K562 (cell line): ENCODE data around the gene ATP2A3. TPM values are rescaled to one million over a fixed set of nuclear protein-coding genes. Genes with fewer than 3 reads are reported as not detected.

Experiments
- CHD4 ChIP-seq: fragments of 200-600 bp; sonication (generic); IDR thresholded peaks from 3 replicates; pipeline ENCODE4 v1.6.1; 2012; ENCODE audit warnings: low read depth, mild to moderate bottlenecking, mixed read lengths, low read length, inconsistent platforms; ENCODE audit not compliant: insufficient read depth, insufficient replicate concordance, poor library complexity, severe bottlenecking
- GTF2A2 ChIP-seq: IDR thresholded peaks from 2 replicates; pipeline ENCODE4 v1.6.1; 2016; ENCODE audit warnings: mild to moderate bottlenecking, missing genetic modification characterization, missing compliant biosample characterization
- HDAC3 ChIP-seq: fragments of 450-650 bp; IDR thresholded peaks from 2 replicates; pipeline ENCODE4 v1.6.1; 2018; ENCODE audit warnings: borderline replicate concordance, mild to moderate bottlenecking, moderate library complexity; ENCODE audit not compliant: partially characterized antibody
- HDAC6 ChIP-seq: IDR thresholded peaks from 2 replicates; pipeline ENCODE4 v1.6.1; 2012; ENCODE audit warnings: low read depth, mild to moderate bottlenecking, control low read depth, inconsistent platforms, low read length, moderate library complexity
- IFI16 ChIP-seq: fragments of 250-450 bp; sonication (Bioruptor Pico); IDR thresholded peaks from 2 replicates; pipeline ENCODE4 v2.1.2; 2022; ENCODE audit warnings: mild to moderate bottlenecking, inconsistent platforms
- JUND ChIP-seq, 2 experiments: IDR thresholded peaks; 2 replicates in 1 of 2; 3 replicates in 1 of 2; pipeline ENCODE4 v1.6.1; 2011; ENCODE audit warnings: borderline replicate concordance in 2 of 2, low read depth in 2 of 2, low read length in 2 of 2, improper control_type of control experiment in 1 of 2, missing biosample characterization in 1 of 2, missing genetic modification characterization in 1 of 2, missing genetic modification reagents in 1 of 2
- KAT2B ChIP-seq: IDR thresholded peaks from one replicate; pipeline ENCODE4 v1.6.1; 2012; ENCODE audit warnings: low read depth, mild to moderate bottlenecking, control low read depth, inconsistent platforms, low read length, moderate library complexity
- KLF13 ChIP-seq: fragments of 450-650 bp; IDR thresholded peaks from 2 replicates; pipeline ENCODE4 v1.6.1; 2016; ENCODE audit warnings: missing genetic modification characterization, low read depth, mild to moderate bottlenecking, missing compliant biosample characterization, moderate library complexity, borderline replicate concordance
- LARP7 ChIP-seq: fragments of 450-650 bp; IDR thresholded peaks from 2 replicates; pipeline ENCODE4 v1.6.1; 2016
- LCOR ChIP-seq: sonication (generic); formaldehyde crosslinking; IDR thresholded peaks from 2 replicates; pipeline ENCODE4 v1.8.0; 2022; ENCODE audit warnings: mild to moderate bottlenecking, missing genetic modification reagents
- NUFIP1 ChIP-seq: fragments of 450-650 bp; IDR thresholded peaks from 2 replicates; pipeline ENCODE4 v1.6.1; 2018; ENCODE audit not compliant: partially characterized antibody
- RBM15 ChIP-seq: fragments of 200-400 bp; formaldehyde crosslinking; IDR thresholded peaks from 2 replicates; pipeline ENCODE4 v1.6.1; 2018; ENCODE audit warnings: mild to moderate bottlenecking, low read length, moderate library complexity; ENCODE audit not compliant: insufficient read depth
- TEAD1 ChIP-seq, 2 experiments: fragments of 450-650 bp in 1 of 2; sonication (generic) in 1 of 2; formaldehyde crosslinking; IDR thresholded peaks; 2 replicates each; pipeline versions ENCODE4 v1.4.0 to v1.8.0; 2020 to 2022; ENCODE audit warnings: mild to moderate bottlenecking in 2 of 2, missing genetic modification reagents in 1 of 2
- ZNF280A ChIP-seq: fragments of 450-650 bp; IDR thresholded peaks from 2 replicates; pipeline ENCODE4 v1.6.1; 2018; ENCODE audit warnings: mild to moderate bottlenecking, low read depth; ENCODE audit not compliant: partially characterized antibody
- ZNF316 ChIP-seq: fragments of 450-650 bp; IDR thresholded peaks from 2 replicates; pipeline ENCODE4 v1.6.1; 2016
- ZNF384 ChIP-seq: IDR thresholded peaks from 2 replicates; pipeline ENCODE4 v1.6.1; 2012; ENCODE audit warnings: low read depth, low read length, improper control_type of control experiment
- ZNF407 ChIP-seq: fragments of 450-650 bp; IDR thresholded peaks from 2 replicates; pipeline ENCODE4 v1.6.1; 2016; ENCODE audit warnings: low read depth
- polyA plus RNA-seq, 8 experiments: library from polyadenylated mRNA; depleted of rRNA in 4 of 8; stranded (reverse) in 5 of 8; unstranded in 3 of 8; fragments of >200 nt; fragmentation: Nextera tagmentation in 2 of 8; fragmentation: Illumina TruSeq in 1 of 8; extraction: Ambion mirVana in 2 of 8; extraction: Trizol in 1 of 8; gene quantifications; 2 replicates each; pipeline versions ENCODE4 v1.2.1 to v1.2.3, GENCODE V29; 2011 to 2014; ENCODE audit warnings: inconsistent platforms in 1 of 8, missing spikeins in 1 of 8
- total RNA-seq, 7 experiments: library from RNA; depleted of rRNA in 6 of 7; stranded (reverse); fragments of >200 nt in 6 of 7; fragmentation: Illumina TruSeq in 2 of 7; extraction: Trizol in 2 of 7; gene quantifications; 2 replicates each; pipeline versions ENCODE4 v1.2.1 to v1.2.3, GENCODE V29; 2011 to 2021; ENCODE audit warnings: low replicate concordance in 1 of 7

ATP2A3 gene
- total and polyA plus RNA-seq, 9 of the 15 experiments (the other 6 are each of a cell fraction or from before 2014, with no cell fraction given) = 0.65 to 103 (median 31.3) TPM

GRCh38 chr17:3893003-3893719 is 71.1 kb downstream of the ATP2A3 start, which contains the start of gene CAMKK1 (continued):
- no peak for TF ChIP-seq ZNF407
- no peak for TF ChIP-seq CHD4
- TF ChIP-seq GTF2A2 (tag) = no peak
- TF ChIP-seq KLF13 (tag) = peak; percentile 66; the same call in 1 of the 2 replicates
- TF ChIP-seq TEAD1 (CRISPR knock-in tag; IDR thresholded peaks at IDR 0.05) = no peak
- TF ChIP-seq ZNF384 = no peak
- no peak for TF ChIP-seq KAT2B
- no peak for TF ChIP-seq HDAC3
- no peak for TF ChIP-seq ZNF280A
- no peak for TF ChIP-seq RBM15
- TF ChIP-seq LARP7 = no peak
- no peak for TF ChIP-seq ZNF316
- no peak for TF ChIP-seq LCOR (CRISPR knock-in tag)
- no peak for TF ChIP-seq JUND (IDR thresholded peaks at IDR 0.05; ENCODE audit: borderline replicate concordance, low read depth, low read length)
- TF ChIP-seq JUND (tag; IDR thresholded peaks at IDR 0.05; ENCODE audit: borderline replicate concordance, low read depth, low read length) = no peak
- no peak for TF ChIP-seq HDAC6
- no peak for TF ChIP-seq IFI16 (CRISPR knock-in tag)
- TF ChIP-seq NUFIP1 = no peak
